CD14-positive monocyte (primary cell): ENCODE results near the gene HAGHL. TPM values are rescaled to one million over a fixed set of nuclear protein-coding genes. Genes with fewer than 3 reads are reported as not detected.

ENCODE experiments used
- DNase-seq, 3 donors: peaks; one replicate each; pipeline ENCODE4 v3.0.0-alpha.2; 2011 to 2022
- H2AFZ ChIP-seq: 2 replicates; pipeline ENCODE4 v1.6.0; 2012; ENCODE audit warnings: mild to moderate bottlenecking, low read depth, low read length, inconsistent platforms; ENCODE audit not compliant: insufficient read depth, poor library complexity, severe bottlenecking
- H3K27ac ChIP-seq, 2 donors: 1 replicate in 1 of 2; 2 replicates in 1 of 2; pipeline ENCODE4 v1.5.1; 2012 to 2013; ENCODE audit warnings: low read length in 2 of 2, control low read depth in 1 of 2, inconsistent platforms in 1 of 2, low read depth in 1 of 2, mild to moderate bottlenecking in 1 of 2
- H3K27me3 ChIP-seq, 2 donors: one replicate each; pipeline versions ENCODE4 v1.6.0 to v1.6.1; 2011 to 2013; ENCODE audit warnings: low read length in 2 of 2; ENCODE audit not compliant: control insufficient read depth in 2 of 2, insufficient read depth in 2 of 2
- H3K36me3 ChIP-seq, 2 donors: replicated peaks in 1 of 2; 1 replicate in 1 of 2; 2 replicates in 1 of 2; pipeline versions ENCODE4 v1.5.1 to v1.6.1; 2012 to 2013; ENCODE audit warnings: low read length in 2 of 2, control low read depth in 1 of 2, inconsistent platforms in 1 of 2, mild to moderate bottlenecking in 1 of 2; ENCODE audit not compliant: insufficient read depth in 2 of 2, control insufficient read depth in 1 of 2
- H3K4me1 ChIP-seq, 2 donors: 1 replicate in 1 of 2; 2 replicates in 1 of 2; pipeline versions ENCODE4 v1.5.1 to v1.6.1; 2012 to 2013; ENCODE audit warnings: low read length in 2 of 2, control low read depth in 1 of 2, inconsistent platforms in 1 of 2, mild to moderate bottlenecking in 1 of 2, moderate library complexity in 1 of 2; ENCODE audit not compliant: insufficient read depth in 2 of 2, control insufficient read depth in 1 of 2
- H3K4me2 ChIP-seq: replicated peaks from 2 replicates; pipeline ENCODE3; 2012; ENCODE audit warnings: low read length, moderate library complexity, mild to moderate bottlenecking; ENCODE audit not compliant: poor library complexity, severe bottlenecking; ENCODE audit errors: extremely low read depth
- H3K4me3 ChIP-seq, 3 experiments: fragments of 200-600 bp in 1 of 3; sonication (generic) in 1 of 3; replicated peaks in 1 of 3; 1 replicate in 2 of 3; 2 replicates in 1 of 3; pipeline ENCODE4 v1.5.1; 2011 to 2013; ENCODE audit warnings: low read length in 3 of 3, mild to moderate bottlenecking in 3 of 3, control low read depth in 2 of 3, low read depth in 2 of 3, inconsistent platforms in 1 of 3, moderate library complexity in 1 of 3
- H3K79me2 ChIP-seq: 2 replicates; pipeline ENCODE4 v1.6.0; 2012; ENCODE audit warnings: mild to moderate bottlenecking, control low read depth, inconsistent platforms, low read length, moderate library complexity; ENCODE audit not compliant: insufficient read depth
- H3K9ac ChIP-seq: 2 replicates; pipeline ENCODE4 v1.6.0; 2017; ENCODE audit warnings: low read length, mild to moderate bottlenecking; ENCODE audit not compliant: insufficient read depth, poor library complexity, severe bottlenecking
- H3K9me3 ChIP-seq, 2 donors: replicated peaks in 1 of 2; 1 replicate in 1 of 2; 2 replicates in 1 of 2; pipeline versions ENCODE4 v1.5.1 to v1.6.1; 2012 to 2013; ENCODE audit warnings: low read length in 2 of 2, control low read depth in 1 of 2; ENCODE audit not compliant: control insufficient read depth in 1 of 2, insufficient read depth in 1 of 2
- H4K20me1 ChIP-seq: 2 replicates; pipeline ENCODE4 v1.6.0; 2012; ENCODE audit warnings: mild to moderate bottlenecking, low read length, control low read depth, moderate library complexity; ENCODE audit not compliant: insufficient read depth
- H3K27ac Mint-ChIP-seq, 7 donors: one replicate each; pipeline ENCODE4 v1.8.0; 2020; ENCODE audit warnings: mild to moderate bottlenecking in 7 of 7, mixed read lengths in 7 of 7, moderate library complexity in 6 of 7, inconsistent platforms in 2 of 7
- H3K27me3 Mint-ChIP-seq, 3 donors: one replicate each; pipeline ENCODE4 v1.8.0; 2021 to 2022; ENCODE audit warnings: low read depth in 3 of 3, mild to moderate bottlenecking in 3 of 3, mixed read lengths in 3 of 3, moderate library complexity in 3 of 3, inconsistent platforms in 1 of 3
- H3K36me3 Mint-ChIP-seq, 2 donors: one replicate each; pipeline ENCODE4 v1.8.0; 2020; ENCODE audit warnings: mixed read lengths in 2 of 2, inconsistent platforms in 1 of 2, mild to moderate bottlenecking in 1 of 2
- H3K4me1 Mint-ChIP-seq: one replicate; pipeline ENCODE4 v1.8.0; 2020; ENCODE audit warnings: mild to moderate bottlenecking, mixed read lengths
- H3K4me3 Mint-ChIP-seq, 2 donors: one replicate each; pipeline ENCODE4 v1.8.0; 2020; ENCODE audit warnings: mild to moderate bottlenecking in 2 of 2, mixed read lengths in 2 of 2, moderate library complexity in 1 of 2
- H3K9me3 Mint-ChIP-seq, 7 donors: one replicate each; pipeline ENCODE4 v1.8.0; 2020 to 2022; ENCODE audit warnings: mixed read lengths in 7 of 7, mild to moderate bottlenecking in 6 of 7, moderate library complexity in 6 of 7, inconsistent platforms in 2 of 7
- CTCF ChIP-seq: fragments of 200-600 bp; IDR thresholded peaks from one replicate; pipeline ENCODE4 v1.8.0; 2022; ENCODE audit warnings: antibody characterized with exemption, mild to moderate bottlenecking
- WGBS: methylation state at CpG from one replicate; pipeline ENCODE4 v1.1.5; 2013; ENCODE audit warnings: missing lambda C conversion rate; ENCODE audit not compliant: insufficient coverage; 5-methylcytosine and 5-hydroxymethylcytosine counted together
- intact Hi-C, 2 donors: fragments of 100-400 bp; cut with micrococcal nuclease; formaldehyde crosslinking; loops; one replicate each; pipeline versions ENCODE4 v1.15.0 to v1.15.1; 2023
- polyA plus RNA-seq, 3 donors: library from polyadenylated mRNA; depleted of rRNA in 1 of 3; unstranded in 2 of 3; stranded (reverse) in 1 of 3; fragments of 300-500 nt in 2 of 3; fragments of >200 nt in 1 of 3; fragmentation: Illumina TruSeq in 2 of 3; gene quantifications; 1 replicate in 2 of 3; 2 replicates in 1 of 3; pipeline ENCODE4 v1.2.3, GENCODE V29; 2012 to 2021

Gene HAGHL
- polyA plus RNA-seq, 3 donors = 0.60 to 8.9 (median 1.5) TPM

GRCh38 chr16:720990-721764 lies 5.7 kb upstream of the HAGHL start, which contains the start of gene ANTKMT:
Gene ANTKMT, plus strand, starts transcription at chr16:721146. Its CDS starts 129 bp downstream, at chr16:721275.
- Mint-ChIP-seq H3K27ac (peak within 1 kb of the TSS in 2 of 7 donors; percentile 30 to 61), H3K36me3 (peaks cover 5 to 7% of the 10 kb centered on the region in 2 donors), H3K4me1 (peaks cover 14% of the 10 kb centered on the region), H3K27me3 (peaks cover 41 to 56% (median 41%) of the 10 kb centered on the region in 3 donors), H3K9me3 (peaks cover 0 to 3% (median 0%) of the 10 kb centered on the region in 7 donors), H3K4me3 (peak within 1 kb of the TSS; percentile 79 to 87)
- Histone ChIP-seq H2AFZ (peak within 1 kb of the TSS; percentile 100), H3K36me3 (no peaks in the 10 kb centered on the region), H3K27me3 (peaks cover 7 to 54% of the 10 kb centered on the region in 2 donors), H3K4me2 (peak within 1 kb of the TSS; percentile 100), H3K79me2 (no peaks in the 10 kb centered on the region), H3K27ac (peak within 1 kb of the TSS in 1 of 2 donors; percentile 36), H3K4me1 (peaks cover 20 to 32% of the 10 kb centered on the region in 2 donors), H4K20me1 (peaks cover 20% of the 10 kb centered on the region), H3K9ac (peak within 1 kb of the TSS; percentile 72), H3K9me3 (peaks cover 4 to 5% of the 10 kb centered on the region in 2 donors), H3K4me3 (peak within 1 kb of the TSS; percentile 51 to 88 (median 54))
- 9% methylated on average over 106 of the region's 106 CpGs for WGBS
- intact Hi-C loops = no loop called here
- peak; percentile 56 to 62 (median 58) for DNase-seq
- no peak for TF ChIP-seq CTCF

GRCh38 chr16:721765-722540 lies 5.0 kb upstream of the HAGHL start:
- no peak for DNase-seq
- TF ChIP-seq CTCF = no peak
- peak overlapping the region; percentile 16 to 88 (median 54) for H3K4me3 ChIP-seq
- peaks cover 4 to 5% of the 10 kb centered on the region in 2 donors for H3K36me3 Mint-ChIP-seq
- H3K79me2 ChIP-seq = no peaks in the 10 kb centered on the region
- no peaks in the 10 kb centered on the region for H3K9me3 ChIP-seq
- WGBS = 89% methylated on average over 47 of the region's 51 CpGs
- H3K4me2 ChIP-seq = peak overlapping the region; percentile 100
- H3K4me1 Mint-ChIP-seq = peaks cover 14% of the 10 kb centered on the region
- peaks cover 33 to 54% (median 42%) of the 10 kb centered on the region in 3 donors for H3K27me3 Mint-ChIP-seq
- no peak overlapping the region for H2AFZ ChIP-seq
- no peak overlapping the region for H3K27ac ChIP-seq
- intact Hi-C loops = no loop called here
- H3K9ac ChIP-seq = peak overlapping the region; percentile 72
- H3K36me3 ChIP-seq = no peaks in the 10 kb centered on the region
- H3K27ac Mint-ChIP-seq = no peak overlapping the region
- peaks cover 0 to 1% (median 0%) of the 10 kb centered on the region in 7 donors for H3K9me3 Mint-ChIP-seq
- H4K20me1 ChIP-seq = peaks cover 20% of the 10 kb centered on the region
- peak overlapping the region; percentile 35 to 69 for H3K4me3 Mint-ChIP-seq
- H3K27me3 ChIP-seq = peaks cover 3 to 52% of the 10 kb centered on the region in 2 donors
- H3K4me1 ChIP-seq = peaks cover 22 to 36% of the 10 kb centered on the region in 2 donors
